ENCODE results near the gene DNAJC22.

Gene DNAJC22

GRCh38 chr12:49342914-49343731 lies 3.6 kb upstream of the DNAJC22 start:
- no peak for DNase-seq (ENCODE audit: extremely low read depth, low read depth)
- TF ChIP-seq CTCF (IDR thresholded peaks at IDR 0.05; ENCODE audit: low read depth, low read length): no peak

GRCh38 chr12:49344486-49345050 lies 2.1 kb upstream of the DNAJC22 start:
- no peak for DNase-seq (ENCODE audit: extremely low read depth, low read depth)
- TF ChIP-seq CTCF (IDR thresholded peaks at IDR 0.05; ENCODE audit: low read depth, low read length): no peak

GRCh38 chr12:49345051-49345824 lies 1.4 kb upstream of the DNAJC22 start:
- no peak for DNase-seq (ENCODE audit: extremely low read depth, low read depth)
- TF ChIP-seq CTCF (IDR thresholded peaks at IDR 0.05; ENCODE audit: low read depth, low read length): no peak

- TF ChIP-seq CTCF (IDR thresholded peaks at IDR 0.05; ENCODE audit: low read depth, low read length): no peak
- no peak for DNase-seq (ENCODE audit: extremely low read depth, low read depth)
Observed at GRCh38 chr12:49345825-49346658, 646 bp upstream of the DNAJC22 start.

- peak; percentile 88 for TF ChIP-seq CTCF (IDR thresholded peaks at IDR 0.05; ENCODE audit: low read depth, low read length)
- no peak for DNase-seq (ENCODE audit: extremely low read depth, low read depth)
Observed at GRCh38 chr12:49347311-49348193, 864 bp downstream of the DNAJC22 start.

- no peak for DNase-seq (ENCODE audit: extremely low read depth, low read depth)
- no peak for TF ChIP-seq CTCF (IDR thresholded peaks at IDR 0.05; ENCODE audit: low read depth, low read length)
Observed at GRCh38 chr12:49348781-49349180, 2.1 kb downstream of the DNAJC22 start.

Data from AG09319 (cell line).